B cell (primary cell): ENCODE measurements around the gene EGR2. TPM values are rescaled to one million over a fixed set of nuclear protein-coding genes. Genes with fewer than 3 reads are reported as not detected.

ENCODE experiments used
- ATAC-seq: fragments of 200-7000 bp; cut with Tn5 transposase; one replicate; pipeline ENCODE4 v1.10.0; 2021; ENCODE audit warnings: low read depth, mild to moderate bottlenecking, moderate number of reproducible peaks, moderate library complexity
- CTCF ChIA-PET: fragments of 350-600 bp; sonication (Branson Sonifier 250); formaldehyde crosslinking; loops from one replicate; lab custom pipeline; 2021; ENCODE audit warnings: antibody characterized with exemption, inconsistent platforms; lab: Charles Lee
- POLR2A ChIA-PET: fragments of 350-600 bp; sonication (Branson Sonifier 250); formaldehyde crosslinking; loops from one replicate; lab custom pipeline; 2021; ENCODE audit warnings: antibody characterized with exemption; lab: Charles Lee
- DNase-seq: peaks from one replicate; pipeline ENCODE4 v3.0.0; 2013
- H2AFZ ChIP-seq: 2 replicates; pipeline ENCODE4 v1.6.1; 2012; ENCODE audit warnings: mild to moderate bottlenecking, low read depth, low read length; ENCODE audit not compliant: insufficient read depth, poor library complexity, severe bottlenecking
- H3K27ac ChIP-seq, 2 donors: 1 replicate in 1 of 2; 2 replicates in 1 of 2; pipeline ENCODE4 v1.5.1; 2012 to 2013; ENCODE audit warnings: low read length in 2 of 2, mild to moderate bottlenecking in 2 of 2, moderate library complexity in 1 of 2
- H3K27me3 ChIP-seq, 4 experiments: fragments of 200-600 bp in 1 of 4; sonication (generic) in 1 of 4; replicated peaks in 1 of 4; 1 replicate in 2 of 4; 2 replicates in 2 of 4; pipeline versions ENCODE4 v1.6.1 to v1.7.0; 2013 to 2016; ENCODE audit warnings: low read length in 3 of 4, mild to moderate bottlenecking in 2 of 4, mixed read lengths in 1 of 4, moderate library complexity in 1 of 4; ENCODE audit not compliant: insufficient read depth in 4 of 4, control insufficient read depth in 3 of 4; ENCODE audit errors: control extremely low read depth in 1 of 4
- H3K36me3 ChIP-seq, 2 experiments: replicated peaks in 1 of 2; 1 replicate in 1 of 2; 2 replicates in 1 of 2; pipeline versions ENCODE4 v1.6.1 to v1.7.1; 2013; ENCODE audit warnings: low read length in 1 of 2; ENCODE audit not compliant: insufficient read depth in 2 of 2, control insufficient read depth in 1 of 2; ENCODE audit errors: control extremely low read depth in 1 of 2, extremely low read depth in 1 of 2
- H3K4me1 ChIP-seq, 2 donors: fragments of 200-600 bp in 1 of 2; sonication (generic) in 1 of 2; 1 replicate in 1 of 2; 2 replicates in 1 of 2; pipeline versions ENCODE4 v1.5.1 to v1.6.1; 2013 to 2017; ENCODE audit warnings: low read length in 2 of 2; ENCODE audit not compliant: control insufficient read depth in 2 of 2, insufficient read depth in 2 of 2
- H3K4me2 ChIP-seq: replicated peaks from 2 replicates; pipeline ENCODE3; 2012; ENCODE audit warnings: mild to moderate bottlenecking, low read depth, low read length; ENCODE audit not compliant: poor library complexity, severe bottlenecking
- H3K4me3 ChIP-seq, 5 experiments: fragments of 200-600 bp in 1 of 5; sonication (generic) in 1 of 5; 1 replicate in 3 of 5; 2 replicates in 2 of 5; pipeline versions ENCODE4 v1.5.1 to v1.7.0; 2011 to 2016; ENCODE audit warnings: low read length in 4 of 5, mild to moderate bottlenecking in 4 of 5, low read depth in 2 of 5, control low read depth in 1 of 5, moderate library complexity in 1 of 5; ENCODE audit not compliant: insufficient read depth in 1 of 5; ENCODE audit errors: control extremely low read depth in 1 of 5, extremely low read depth in 1 of 5
- H3K79me2 ChIP-seq: fragments of 200-600 bp; sonication (generic); one replicate; pipeline ENCODE4 v1.6.0; 2016; ENCODE audit warnings: low read length; ENCODE audit not compliant: control insufficient read depth, insufficient read depth
- H3K9ac ChIP-seq: fragments of 200-600 bp; sonication (generic); 2 replicates; pipeline ENCODE4 v1.6.1; 2017; ENCODE audit warnings: mild to moderate bottlenecking, low read length, moderate library complexity
- H3K9me3 ChIP-seq, 3 donors: one replicate each; pipeline versions ENCODE4 v1.6.1 to v1.7.1; 2013; ENCODE audit warnings: low read length in 2 of 3; ENCODE audit not compliant: control insufficient read depth in 2 of 3, insufficient read depth in 1 of 3; ENCODE audit errors: control extremely low read depth in 1 of 3
- H4K20me1 ChIP-seq: 2 replicates; pipeline ENCODE4 v1.6.0; 2012; ENCODE audit warnings: mild to moderate bottlenecking, low read length; ENCODE audit not compliant: insufficient read depth, control insufficient read depth, poor library complexity, severe bottlenecking
- H3K27ac Mint-ChIP-seq: one replicate; pipeline ENCODE4 v1.8.0; 2021; ENCODE audit warnings: mixed read lengths
- H3K27me3 Mint-ChIP-seq: one replicate; pipeline ENCODE4 v1.8.0; 2021; ENCODE audit warnings: mixed read lengths
- H3K4me1 Mint-ChIP-seq: one replicate; pipeline ENCODE4 v1.8.0; 2021; ENCODE audit warnings: mixed read lengths
- H3K4me3 Mint-ChIP-seq: one replicate; pipeline ENCODE4 v1.8.0; 2021; ENCODE audit warnings: mixed read lengths
- H3K9me3 Mint-ChIP-seq: one replicate; pipeline ENCODE4 v1.8.0; 2022; ENCODE audit warnings: mixed read lengths; ENCODE audit not compliant: insufficient read depth
- EZH2 ChIP-seq: IDR thresholded peaks from 2 replicates; pipeline ENCODE4 v1.6.1; 2012; ENCODE audit warnings: borderline replicate concordance, low read depth, mild to moderate bottlenecking, moderate library complexity, low read length; ENCODE audit not compliant: insufficient read depth, poor library complexity, severe bottlenecking
- WGBS: methylation state at CpG from one replicate; pipeline ENCODE4 v1.1.5; 2013; ENCODE audit warnings: missing lambda C conversion rate; ENCODE audit not compliant: insufficient coverage; 5-methylcytosine and 5-hydroxymethylcytosine counted together
- intact Hi-C: fragments of 100-400 bp; cut with micrococcal nuclease; formaldehyde crosslinking; loops from one replicate; pipeline ENCODE4 v1.10.0; 2022
- polyA plus RNA-seq: library from polyadenylated mRNA; depleted of rRNA; stranded (reverse); fragments of >200 nt; gene quantifications from 2 replicates; pipeline ENCODE4 v1.2.3, GENCODE V29; 2012
- total RNA-seq, 2 donors: library from RNA; stranded (reverse); fragments of 120-200 nt in 1 of 2; gene quantifications; 1 replicate in 1 of 2; 2 replicates in 1 of 2; pipeline versions ENCODE4 v1.2.3 to v1.2.4, GENCODE V29; 2013 to 2022
- TF ChIP-seq, protein P1 (sequence below): fragments of 200-600 bp; IDR thresholded peaks from one replicate; pipeline ENCODE4 v1.8.0; 2022; ENCODE audit warnings: antibody characterized with exemption, mild to moderate bottlenecking

The EGR2 gene
- total and polyA plus RNA-seq, 2 donors (not counting 1 experiment from before 2014, with no cell fraction given) = 6.3 to 10.9 TPM

DNA sequence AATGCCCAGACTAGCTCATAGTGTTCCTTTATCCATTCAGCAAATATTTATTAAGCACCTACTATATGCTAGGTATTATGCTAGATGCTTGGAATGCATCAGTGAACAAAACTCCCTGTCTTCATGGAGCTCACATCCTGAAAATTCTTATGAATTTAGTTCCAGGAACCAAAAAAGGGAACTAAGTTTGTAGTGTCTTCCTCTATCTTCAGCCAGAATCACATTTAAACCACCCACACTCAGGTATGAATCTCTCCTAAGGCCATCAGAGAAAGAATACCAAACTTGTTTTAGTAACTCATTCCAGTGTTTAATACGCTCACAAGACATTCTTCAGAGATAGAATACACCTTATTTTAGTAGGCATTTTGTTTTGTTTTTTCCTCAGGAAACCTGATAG lies 10.1 kb upstream of the EGR2 start:
- no peaks in the 10 kb centered on the region for H3K4me1 ChIP-seq
- no peaks in the 10 kb centered on the region for H3K9me3 ChIP-seq
- H3K27me3 Mint-ChIP-seq = no peaks in the 10 kb centered on the region
- peaks cover 6% of the 10 kb centered on the region for H3K4me1 Mint-ChIP-seq
- no peak for ATAC-seq
- no peak overlapping the region for H3K27ac Mint-ChIP-seq
- no peak overlapping the region for H3K4me3 Mint-ChIP-seq
- DNase-seq = no peak
- no peaks in the 10 kb centered on the region for H3K27me3 ChIP-seq
- no CpG with 5 or more reads among the region's 1 CpG for WGBS
- TF ChIP-seq EZH2 = no peak
- TF ChIP-seq, protein P1, sequence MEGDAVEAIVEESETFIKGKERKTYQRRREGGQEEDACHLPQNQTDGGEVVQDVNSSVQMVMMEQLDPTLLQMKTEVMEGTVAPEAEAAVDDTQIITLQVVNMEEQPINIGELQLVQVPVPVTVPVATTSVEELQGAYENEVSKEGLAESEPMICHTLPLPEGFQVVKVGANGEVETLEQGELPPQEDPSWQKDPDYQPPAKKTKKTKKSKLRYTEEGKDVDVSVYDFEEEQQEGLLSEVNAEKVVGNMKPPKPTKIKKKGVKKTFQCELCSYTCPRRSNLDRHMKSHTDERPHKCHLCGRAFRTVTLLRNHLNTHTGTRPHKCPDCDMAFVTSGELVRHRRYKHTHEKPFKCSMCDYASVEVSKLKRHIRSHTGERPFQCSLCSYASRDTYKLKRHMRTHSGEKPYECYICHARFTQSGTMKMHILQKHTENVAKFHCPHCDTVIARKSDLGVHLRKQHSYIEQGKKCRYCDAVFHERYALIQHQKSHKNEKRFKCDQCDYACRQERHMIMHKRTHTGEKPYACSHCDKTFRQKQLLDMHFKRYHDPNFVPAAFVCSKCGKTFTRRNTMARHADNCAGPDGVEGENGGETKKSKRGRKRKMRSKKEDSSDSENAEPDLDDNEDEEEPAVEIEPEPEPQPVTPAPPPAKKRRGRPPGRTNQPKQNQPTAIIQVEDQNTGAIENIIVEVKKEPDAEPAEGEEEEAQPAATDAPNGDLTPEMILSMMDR = no peak
- CTCF ChIA-PET = interaction anchor here (1.3 to 3.0 kb wide), 2 partner anchors 8 to 259 kb away, joined by 3 to 10 read pairs; no protein-coding TSS in a partner anchor
- no peaks in the 10 kb centered on the region for H3K9me3 Mint-ChIP-seq
- H3K4me2 ChIP-seq = no peak overlapping the region
- no peaks in the 10 kb centered on the region for H4K20me1 ChIP-seq
- no peak overlapping the region for H3K9ac ChIP-seq
- H2AFZ ChIP-seq = no peak overlapping the region
- no peaks in the 10 kb centered on the region for H3K36me3 ChIP-seq
- no peak overlapping the region for H3K4me3 ChIP-seq
- intact Hi-C loops = no loop called here
- no peaks in the 10 kb centered on the region for H3K79me2 ChIP-seq
- H3K27ac ChIP-seq = no peak overlapping the region
- POLR2A ChIA-PET = no interaction called here

DNA sequence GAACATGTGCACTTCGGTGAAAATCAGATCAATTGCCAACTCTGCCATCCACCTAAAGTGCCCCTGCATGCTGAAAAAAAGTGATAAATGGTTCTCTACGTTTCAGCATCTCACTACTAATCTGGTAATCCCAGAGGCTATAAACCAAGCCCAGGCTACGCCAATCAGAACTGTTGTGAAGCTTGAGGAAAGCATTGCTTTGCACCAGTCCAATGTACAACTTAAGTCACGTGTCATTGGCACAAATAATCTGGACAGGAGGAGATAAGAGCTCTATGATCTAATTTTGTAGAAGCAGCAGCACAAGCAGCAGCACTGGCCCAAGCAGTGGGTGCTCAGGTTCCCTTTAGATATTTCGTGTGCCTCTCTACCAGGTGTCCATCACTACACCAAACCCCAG lies 4.4 kb upstream of the EGR2 start:
- H3K9ac ChIP-seq = no peak overlapping the region
- H3K27me3 ChIP-seq = peaks cover 0 to 20% (median 9%) of the 10 kb centered on the region in 4 experiments
- Mint-ChIP-seq H3K27me3 (peaks cover 7% of the 10 kb centered on the region), H3K27ac (no peak overlapping the region), H3K9me3 (no peaks in the 10 kb centered on the region), H3K4me1 (peaks cover 23% of the 10 kb centered on the region), H3K4me3 (no peak overlapping the region)
- ChIA-PET CTCF (interaction anchor here (0.8 to 9.3 kb wide), 3 partner anchors 17 to 337 kb away, joined by 3 to 204 read pairs (median 37); partner anchors contain the start of gene ADO), POLR2A (no interaction called here)
- 72% methylated on average over 3 of the region's 5 CpGs for WGBS
- H3K4me2 ChIP-seq = no peak overlapping the region
- no peaks in the 10 kb centered on the region for H3K36me3 ChIP-seq
- H4K20me1 ChIP-seq = no peaks in the 10 kb centered on the region
- no peak overlapping the region for H3K4me3 ChIP-seq
- H3K4me1 ChIP-seq = peaks cover 19 to 23% of the 10 kb centered on the region in 2 donors
- H3K79me2 ChIP-seq = peaks cover 5% of the 10 kb centered on the region
- H3K9me3 ChIP-seq = no peaks in the 10 kb centered on the region
- TF ChIP-seq EZH2 = no peak
- TF ChIP-seq, protein P1 = no peak
- intact Hi-C loops = no loop called here
- ATAC-seq (no peak), DNase-seq (no peak)
- H2AFZ ChIP-seq = no peak overlapping the region
- no peak overlapping the region for H3K27ac ChIP-seq
